Esophagus muscularis mucosa (tissue), 3 donors: Measurements from ENCODE around the gene WRNIP1.

Source experiments
- POLR2A ChIP-seq: fragments of 450-650 bp; IDR thresholded peaks from one replicate; pipeline ENCODE4 v1.6.1; 2017; ENCODE audit warnings: antibody characterized with exemption, moderate library complexity, mild to moderate bottlenecking, low read depth
- POLR2AphosphoS5 ChIP-seq, 2 donors: sonication (generic); formaldehyde crosslinking; IDR thresholded peaks; one replicate each; pipeline ENCODE4 v1.6.1; 2017; ENCODE audit warnings: antibody characterized with exemption in 2 of 2
- TF ChIP-seq, protein P1 (sequence below), 3 experiments: fragments of 200-600 bp in 2 of 3; fragments of 450-650 bp in 1 of 3; sonication (generic) in 2 of 3; IDR thresholded peaks; one replicate each; pipeline ENCODE4 v1.5.1; 2017 to 2019; ENCODE audit warnings: antibody characterized with exemption in 3 of 3, mild to moderate bottlenecking in 2 of 3, moderate library complexity in 1 of 3

- TF ChIP-seq, protein P1, sequence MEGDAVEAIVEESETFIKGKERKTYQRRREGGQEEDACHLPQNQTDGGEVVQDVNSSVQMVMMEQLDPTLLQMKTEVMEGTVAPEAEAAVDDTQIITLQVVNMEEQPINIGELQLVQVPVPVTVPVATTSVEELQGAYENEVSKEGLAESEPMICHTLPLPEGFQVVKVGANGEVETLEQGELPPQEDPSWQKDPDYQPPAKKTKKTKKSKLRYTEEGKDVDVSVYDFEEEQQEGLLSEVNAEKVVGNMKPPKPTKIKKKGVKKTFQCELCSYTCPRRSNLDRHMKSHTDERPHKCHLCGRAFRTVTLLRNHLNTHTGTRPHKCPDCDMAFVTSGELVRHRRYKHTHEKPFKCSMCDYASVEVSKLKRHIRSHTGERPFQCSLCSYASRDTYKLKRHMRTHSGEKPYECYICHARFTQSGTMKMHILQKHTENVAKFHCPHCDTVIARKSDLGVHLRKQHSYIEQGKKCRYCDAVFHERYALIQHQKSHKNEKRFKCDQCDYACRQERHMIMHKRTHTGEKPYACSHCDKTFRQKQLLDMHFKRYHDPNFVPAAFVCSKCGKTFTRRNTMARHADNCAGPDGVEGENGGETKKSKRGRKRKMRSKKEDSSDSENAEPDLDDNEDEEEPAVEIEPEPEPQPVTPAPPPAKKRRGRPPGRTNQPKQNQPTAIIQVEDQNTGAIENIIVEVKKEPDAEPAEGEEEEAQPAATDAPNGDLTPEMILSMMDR (IDR thresholded peaks at IDR 0.05) = no peak
- TF ChIP-seq POLR2A (no peak), POLR2AphosphoS5 (IDR thresholded peaks at IDR 0.05) (no peak)
Measured at GRCh38 chr6:2748183-2748582, 17.0 kb upstream of the WRNIP1 start.
